ENCODE data around the gene UTP14A.
"Not testable (repeated sequence)": the region's sequence is repeated elsewhere in the genome, so short reads cannot be mapped to it uniquely, and the experiment has no call there.

Gene UTP14A

GRCh38 chrX:129905787-129906580, at the start of gene UTP14A:
Gene UTP14A, plus strand, starts transcription at chrX:129906164. Its CDS starts 47 bp downstream, at chrX:129906211.
- TF ChIP-seq GATA1 (IDR thresholded peaks at IDR 0.05; ENCODE audit: low read depth, low read length): no peak
- TF ChIP-seq POLR2A (IDR thresholded peaks at IDR 0.05; ENCODE audit: low read length): peak; percentile 71
- peak; percentile 92 to 94 for DNase-seq

GRCh38 chrX:129859134-129859533, 46.8 kb upstream of the UTP14A start:
- not testable (repeated sequence) for DNase-seq

- not testable (repeated sequence) for DNase-seq
Measured at GRCh38 chrX:129866321-129866720, 39.6 kb upstream of the UTP14A start.

GRCh38 chrX:129872524-129872923, 33.4 kb upstream of the UTP14A start:
- DNase-seq: no peak
- TF ChIP-seq GATA1 (IDR thresholded peaks at IDR 0.05; ENCODE audit: low read depth, low read length) (no peak), POLR2A (IDR thresholded peaks at IDR 0.05; ENCODE audit: low read length) (no peak)

DNA sequence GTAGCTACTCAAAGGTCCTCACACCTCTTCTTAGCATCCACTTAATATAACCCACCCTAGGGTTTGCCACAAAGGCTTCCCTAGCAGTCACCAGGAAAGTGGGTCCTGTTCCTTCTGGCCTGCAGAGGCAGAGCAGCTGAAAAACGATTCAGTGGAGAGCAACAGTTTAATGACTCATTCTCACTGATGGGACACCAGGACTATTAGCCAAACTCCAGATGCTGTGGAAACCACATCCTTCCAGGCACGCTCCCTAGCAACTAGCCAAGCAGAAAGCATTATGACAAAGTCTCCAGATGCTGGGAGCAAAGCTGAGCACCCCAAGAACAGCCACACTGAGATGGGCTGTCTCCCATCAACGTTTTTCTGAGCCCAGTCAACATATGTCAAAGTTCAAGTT, 30.3 kb upstream of the UTP14A start:
- TF ChIP-seq GATA1 (IDR thresholded peaks at IDR 0.05; ENCODE audit: low read depth, low read length) (no peak), POLR2A (IDR thresholded peaks at IDR 0.05; ENCODE audit: low read length) (no peak)
- no peak for DNase-seq

- no peak for TF ChIP-seq POLR2A (IDR thresholded peaks at IDR 0.05; ENCODE audit: low read length)
- no peak for TF ChIP-seq GATA1 (IDR thresholded peaks at IDR 0.05; ENCODE audit: low read depth, low read length)
- no peak for DNase-seq
Measured at GRCh38 chrX:129876771-129877305, 29.1 kb upstream of the UTP14A start.

DNA sequence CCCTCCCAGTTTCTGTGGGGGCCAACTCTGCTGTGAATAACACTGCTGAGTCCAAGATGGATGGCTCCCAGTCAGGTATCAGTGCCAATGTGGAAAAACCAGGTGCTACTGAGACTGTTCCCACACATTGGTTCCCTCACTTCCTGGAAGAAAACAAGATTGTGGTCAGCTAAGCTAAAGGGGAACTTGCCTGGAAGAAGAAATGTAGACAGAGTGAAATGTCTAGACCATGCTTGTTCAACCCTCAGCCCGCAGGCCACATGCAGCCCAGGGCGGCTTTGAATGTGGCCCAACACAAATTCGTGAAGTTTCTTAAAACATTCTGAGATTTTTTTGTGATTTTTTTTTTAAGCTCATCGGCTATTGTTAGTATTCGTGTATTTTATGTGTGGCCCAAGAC, 28.6 kb upstream of the UTP14A start:
- no peak for TF ChIP-seq GATA1 (IDR thresholded peaks at IDR 0.05; ENCODE audit: low read depth, low read length)
- no peak for TF ChIP-seq POLR2A (IDR thresholded peaks at IDR 0.05; ENCODE audit: low read length)
- DNase-seq: no peak

DNA sequence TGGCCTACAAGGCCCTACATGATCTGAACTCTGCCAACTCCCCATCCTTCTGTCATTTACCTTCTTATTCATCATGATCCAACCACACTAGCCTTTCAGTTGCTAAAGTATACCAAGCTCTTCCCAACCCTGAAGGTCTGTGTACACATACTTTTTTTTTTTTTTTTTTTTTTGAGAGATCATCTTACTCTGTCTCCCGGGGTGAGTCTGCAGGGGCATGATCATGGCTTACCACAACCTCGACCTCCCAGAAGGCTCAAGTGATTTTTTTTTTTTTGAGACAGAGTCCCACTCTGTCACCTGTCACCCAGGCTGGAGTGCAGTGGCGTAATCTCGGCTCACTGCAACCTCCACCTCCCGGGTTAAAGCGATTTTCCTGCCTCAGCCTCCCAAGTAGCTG, 5.9 kb upstream of the UTP14A start:
- DNase-seq: no peak
- TF ChIP-seq POLR2A (IDR thresholded peaks at IDR 0.05; ENCODE audit: low read length): no peak
- TF ChIP-seq GATA1 (IDR thresholded peaks at IDR 0.05; ENCODE audit: low read depth, low read length): no peak

DNA sequence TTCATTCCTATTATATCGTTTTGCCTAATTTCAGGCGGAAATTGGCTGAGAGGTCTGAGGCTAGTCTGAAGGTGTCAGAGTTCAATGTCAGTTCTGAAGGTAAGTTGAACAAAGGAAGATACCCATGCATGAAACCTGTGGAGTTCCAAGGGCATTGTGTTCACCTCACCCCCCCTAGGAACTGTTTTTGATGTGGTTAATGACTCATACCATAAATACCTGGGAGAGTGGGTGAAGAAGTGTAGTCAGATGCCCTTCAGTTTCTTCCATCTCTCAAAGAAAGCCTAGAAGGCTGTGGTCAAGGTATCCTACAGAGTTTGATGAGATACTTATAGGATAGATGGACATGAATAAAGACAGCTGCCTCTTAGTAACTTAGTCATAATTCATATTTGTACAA, 2.7 kb downstream of the UTP14A start:
- TF ChIP-seq POLR2A (IDR thresholded peaks at IDR 0.05; ENCODE audit: low read length) (no peak), GATA1 (IDR thresholded peaks at IDR 0.05; ENCODE audit: low read depth, low read length) (no peak)

DNA sequence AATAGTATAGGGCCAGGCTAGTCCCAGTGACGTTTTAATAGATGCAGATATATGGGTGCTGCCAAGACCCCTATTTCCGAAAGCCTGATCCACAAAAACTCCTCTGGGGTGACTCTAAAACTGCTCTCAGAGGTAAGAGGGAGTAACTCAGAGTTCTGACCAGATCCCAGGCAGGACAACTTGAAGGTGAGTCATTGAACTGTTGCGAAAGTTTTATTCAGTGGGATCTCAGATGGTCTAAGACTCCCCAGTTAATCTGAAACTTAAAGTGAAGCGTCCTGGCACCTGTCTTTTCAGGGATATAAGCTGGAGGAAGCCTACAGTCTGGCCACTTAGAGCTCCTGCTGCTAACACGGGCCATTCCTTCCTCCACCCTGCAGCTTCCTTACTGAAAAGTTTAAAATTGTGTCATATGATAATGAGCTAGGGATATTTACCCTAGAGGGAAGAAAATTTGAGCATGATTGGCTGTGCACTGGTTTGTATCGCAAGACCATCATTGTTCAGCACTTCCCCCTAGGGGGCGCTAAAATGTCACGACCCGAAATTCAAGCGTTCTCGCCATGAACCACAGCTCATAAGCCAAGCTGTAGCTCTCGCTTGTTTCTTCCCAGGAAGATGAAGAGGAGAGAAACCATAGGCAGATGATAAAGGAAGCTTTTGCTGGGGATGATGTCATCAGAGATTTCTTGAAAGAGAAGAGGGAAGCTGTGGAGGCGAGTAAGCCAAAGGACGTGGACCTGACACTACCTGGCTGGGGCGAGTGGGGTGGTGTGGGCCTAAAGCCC, 19.5 kb downstream of the UTP14A start:
- peak; percentile 74 to 84 for DNase-seq
- TF ChIP-seq POLR2A (IDR thresholded peaks at IDR 0.05; ENCODE audit: low read length) (no peak), GATA1 (IDR thresholded peaks at IDR 0.05; ENCODE audit: low read depth, low read length) (no peak)

More for the DNA sequence above, 2.7 kb downstream of the UTP14A start:
- no peak for DNase-seq

- DNase-seq: no peak
- TF ChIP-seq POLR2A (IDR thresholded peaks at IDR 0.05; ENCODE audit: low read length) (no peak), GATA1 (IDR thresholded peaks at IDR 0.05; ENCODE audit: low read depth, low read length) (no peak)
Measured at GRCh38 chrX:129930941-129931410, 25.0 kb downstream of the UTP14A start.

DNA sequence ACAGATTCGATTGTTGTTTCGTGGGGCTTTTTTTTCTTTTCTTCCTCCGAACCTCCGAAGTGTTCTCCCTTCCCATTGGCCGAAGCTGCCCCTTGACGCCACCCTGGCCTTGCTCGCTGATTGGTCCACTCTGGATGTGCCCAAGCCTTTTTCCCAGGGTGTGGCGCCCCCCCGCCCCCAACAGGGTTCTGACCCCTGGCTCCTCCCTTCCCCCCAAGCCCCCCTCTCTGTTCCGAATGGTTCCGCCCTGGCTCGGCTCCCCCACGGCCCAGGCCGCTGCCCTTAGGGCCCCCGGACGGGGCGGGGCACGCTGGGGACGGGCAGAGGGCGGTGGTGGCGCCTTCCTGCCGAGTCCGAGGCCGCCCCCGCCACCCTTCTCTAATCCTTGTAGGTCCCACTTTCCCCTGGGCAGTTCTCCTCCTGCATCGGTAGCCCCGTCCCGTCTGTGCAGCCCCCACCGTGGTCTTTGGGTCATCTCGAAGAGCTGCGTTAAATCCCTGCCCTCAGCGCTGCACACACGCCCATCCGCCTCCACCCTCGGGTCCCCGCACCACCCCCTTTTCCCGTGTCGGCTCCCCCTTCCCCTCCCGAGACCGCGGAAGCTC, 25.5 kb downstream of the UTP14A start:
- TF ChIP-seq POLR2A (IDR thresholded peaks at IDR 0.05; ENCODE audit: low read length) (no peak), GATA1 (IDR thresholded peaks at IDR 0.05; ENCODE audit: low read depth, low read length) (no peak)
- DNase-seq: peak; percentile 74 to 88

DNA sequence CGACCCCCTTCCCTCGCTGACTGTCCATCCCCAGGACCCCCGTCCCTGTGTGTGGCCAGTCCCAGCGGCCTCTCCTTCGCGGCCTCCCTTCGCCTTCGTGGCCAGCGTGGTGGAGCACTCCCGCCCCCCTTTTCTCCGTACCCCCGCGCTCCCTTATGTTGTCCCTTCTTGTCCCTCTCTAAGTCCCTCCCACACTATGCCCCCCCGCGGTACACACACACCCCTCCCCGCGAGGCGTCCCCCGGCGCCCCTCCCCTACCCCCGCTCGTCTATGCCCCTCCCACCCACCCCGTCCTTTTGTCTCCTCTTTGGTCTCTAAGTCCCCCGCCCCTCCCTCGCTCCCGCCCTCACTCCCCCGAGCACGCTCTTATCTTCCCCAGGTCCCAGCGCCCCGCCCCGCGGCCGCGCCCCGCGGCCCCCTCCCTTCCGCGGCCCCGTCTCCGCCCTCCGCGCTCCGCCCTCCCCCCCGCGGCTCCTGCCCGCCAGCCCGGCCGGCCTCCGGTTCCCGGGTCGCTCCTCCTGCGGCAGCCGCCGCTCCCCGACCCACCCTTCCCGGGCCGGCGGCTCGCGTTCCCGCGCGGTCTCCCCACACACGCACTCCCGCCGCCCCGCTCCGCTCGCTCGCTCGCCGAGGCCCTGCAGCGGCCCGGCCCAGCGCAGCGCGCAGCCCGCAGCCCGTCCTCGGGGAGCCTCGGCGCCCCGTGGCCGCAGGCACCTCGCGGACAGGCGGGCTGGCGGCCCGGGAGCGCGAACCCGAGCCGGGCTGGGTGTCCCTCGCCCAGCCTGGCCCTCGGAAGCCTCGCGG, 26.3 kb downstream of the UTP14A start:
- DNase-seq: peak; percentile 83 to 88
- TF ChIP-seq POLR2A (IDR thresholded peaks at IDR 0.05; ENCODE audit: low read length) (no peak), GATA1 (IDR thresholded peaks at IDR 0.05; ENCODE audit: low read depth, low read length) (no peak)

Measured in erythroblast (primary cell).